ENCODE data around the gene TMEM121. TPM values are rescaled to one million over a fixed set of nuclear protein-coding genes. Genes with fewer than 3 reads are reported as not detected.

The TMEM121 gene
- total RNA-seq, 3 donors from 2014 or later (not counting 1 experiment from before 2014, with no cell fraction given) = 0.54 to 0.80 TPM; not detected in 1

GRCh38 chr14:105525326-105525725 lies 1.1 kb upstream of the TMEM121 start:
- no peaks in the 10 kb centered on the region for H3K36me3 ChIP-seq (ENCODE audit: control insufficient read depth, insufficient read depth, low read length)
- H3K27ac Mint-ChIP-seq = no peak overlapping the region
- peaks cover 38% of the 10 kb centered on the region for H3K4me1 ChIP-seq (ENCODE audit: control insufficient read depth, insufficient read depth, low read length)
- DNase-seq = no peak
- H3K27ac ChIP-seq (ENCODE audit: low read length) = no peak overlapping the region
- H3K4me3 Mint-ChIP-seq = peak overlapping the region; percentile 75
- H3K9me3 ChIP-seq (ENCODE audit: control insufficient read depth, insufficient read depth, low read length) = no peaks in the 10 kb centered on the region
- TF ChIP-seq, protein P1, sequence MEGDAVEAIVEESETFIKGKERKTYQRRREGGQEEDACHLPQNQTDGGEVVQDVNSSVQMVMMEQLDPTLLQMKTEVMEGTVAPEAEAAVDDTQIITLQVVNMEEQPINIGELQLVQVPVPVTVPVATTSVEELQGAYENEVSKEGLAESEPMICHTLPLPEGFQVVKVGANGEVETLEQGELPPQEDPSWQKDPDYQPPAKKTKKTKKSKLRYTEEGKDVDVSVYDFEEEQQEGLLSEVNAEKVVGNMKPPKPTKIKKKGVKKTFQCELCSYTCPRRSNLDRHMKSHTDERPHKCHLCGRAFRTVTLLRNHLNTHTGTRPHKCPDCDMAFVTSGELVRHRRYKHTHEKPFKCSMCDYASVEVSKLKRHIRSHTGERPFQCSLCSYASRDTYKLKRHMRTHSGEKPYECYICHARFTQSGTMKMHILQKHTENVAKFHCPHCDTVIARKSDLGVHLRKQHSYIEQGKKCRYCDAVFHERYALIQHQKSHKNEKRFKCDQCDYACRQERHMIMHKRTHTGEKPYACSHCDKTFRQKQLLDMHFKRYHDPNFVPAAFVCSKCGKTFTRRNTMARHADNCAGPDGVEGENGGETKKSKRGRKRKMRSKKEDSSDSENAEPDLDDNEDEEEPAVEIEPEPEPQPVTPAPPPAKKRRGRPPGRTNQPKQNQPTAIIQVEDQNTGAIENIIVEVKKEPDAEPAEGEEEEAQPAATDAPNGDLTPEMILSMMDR (IDR thresholded peaks at IDR 0.05) = no peak
- H3K4me1 Mint-ChIP-seq = peaks cover 4 to 20% of the 10 kb centered on the region in 2 donors
- no peak overlapping the region for H3K4me3 ChIP-seq (ENCODE audit: low read length)
- H3K9me3 Mint-ChIP-seq = no peaks in the 10 kb centered on the region
- peaks cover 15% of the 10 kb centered on the region for H3K27me3 ChIP-seq (ENCODE audit: control insufficient read depth, insufficient read depth, low read length)
- H3K27me3 Mint-ChIP-seq (ENCODE audit: low read depth in 2 of 2) = peaks cover 9 to 34% of the 10 kb centered on the region in 2 donors
- ATAC-seq = no peak
- H3K36me3 Mint-ChIP-seq = no peaks in the 10 kb centered on the region
- WGBS (ENCODE audit: insufficient coverage) = 89% methylated on average over 9 of the region's 9 CpGs
- intact Hi-C loops (cut with micrococcal nuclease) = loop anchor here (5.0 kb wide), 1 partner anchor 33 kb away; the partner anchor contains the start of gene TEDC1

GRCh38 chr14:105526776-105527380 lies 495 bp downstream of the TMEM121 start:
- H3K27me3 Mint-ChIP-seq (ENCODE audit: low read depth in 2 of 2) = peaks cover 5 to 43% of the 10 kb centered on the region in 2 donors
- ATAC-seq = no peak

DNA sequence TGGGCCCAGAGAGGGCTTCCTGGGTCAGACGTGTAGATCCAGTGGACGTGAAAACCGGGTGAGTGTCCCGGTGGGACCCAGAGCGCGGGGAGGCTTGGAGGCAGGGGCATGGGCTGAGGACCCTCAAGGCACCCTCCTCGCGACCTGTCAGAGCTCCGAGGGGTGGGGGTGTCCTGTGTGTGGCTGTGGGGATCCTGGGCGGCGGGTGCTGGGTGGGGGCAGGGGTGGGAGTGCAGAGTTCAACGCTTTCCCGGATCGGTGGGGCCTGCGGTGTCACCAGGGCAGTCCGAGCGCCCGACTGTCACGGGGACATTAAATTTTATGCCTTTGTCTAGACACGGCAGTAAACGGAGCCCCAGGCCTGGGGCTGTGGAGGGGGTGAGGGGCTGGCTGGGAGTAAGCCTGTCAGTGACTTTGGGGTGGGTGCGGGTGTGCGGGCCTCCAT lies 1.0 kb downstream of the TMEM121 start:
- DNase-seq (no peak), ATAC-seq (no peak)
- Histone ChIP-seq H3K4me3 (ENCODE audit: low read length) (no peak overlapping the region), H3K36me3 (ENCODE audit: control insufficient read depth, insufficient read depth, low read length) (no peaks in the 10 kb centered on the region), H3K4me1 (ENCODE audit: control insufficient read depth, insufficient read depth, low read length) (peaks cover 53% of the 10 kb centered on the region), H3K27ac (ENCODE audit: low read length) (no peak overlapping the region), H3K9me3 (ENCODE audit: control insufficient read depth, insufficient read depth, low read length) (no peaks in the 10 kb centered on the region), H3K27me3 (ENCODE audit: control insufficient read depth, insufficient read depth, low read length) (peaks cover 15% of the 10 kb centered on the region)
- peak overlapping the region in 1 of 2 donors; percentile 60 for H3K27ac Mint-ChIP-seq
- H3K4me3 Mint-ChIP-seq = peak overlapping the region; percentile 87
- TF ChIP-seq, protein P1 (IDR thresholded peaks at IDR 0.05) = no peak
- peaks cover 4 to 23% of the 10 kb centered on the region in 2 donors for H3K4me1 Mint-ChIP-seq
- no peaks in the 10 kb centered on the region for H3K36me3 Mint-ChIP-seq
- no peaks in the 10 kb centered on the region for H3K9me3 Mint-ChIP-seq
- WGBS (ENCODE audit: insufficient coverage) = 36% methylated on average over 23 of the region's 23 CpGs
- H3K27me3 Mint-ChIP-seq (ENCODE audit: low read depth in 2 of 2) = peaks cover 5 to 45% of the 10 kb centered on the region in 2 donors
- intact Hi-C loops (cut with micrococcal nuclease) = loop anchor here (5.0 kb wide), 1 partner anchor 35 kb away; the partner anchor contains the start of gene TEDC1

More at GRCh38 chr14:105526776-105527380, 495 bp downstream of the TMEM121 start:
- Mint-ChIP-seq H3K9me3 (no peaks in the 10 kb centered on the region), H3K36me3 (no peaks in the 10 kb centered on the region), H3K4me3 (peak overlapping the region; percentile 87), H3K4me1 (peaks cover 4 to 23% of the 10 kb centered on the region in 2 donors), H3K27ac (peak overlapping the region in 1 of 2 donors; percentile 60)
- intact Hi-C loops (cut with micrococcal nuclease) = loop anchor here (5.0 kb wide), 1 partner anchor 35 kb away; the partner anchor contains the start of gene TEDC1
- H3K9me3 ChIP-seq (ENCODE audit: control insufficient read depth, insufficient read depth, low read length) = no peaks in the 10 kb centered on the region
- no peak overlapping the region for H3K4me3 ChIP-seq (ENCODE audit: low read length)
- H3K27ac ChIP-seq (ENCODE audit: low read length) = no peak overlapping the region
- peak in 1 of 2 donors; percentile 34 for DNase-seq
- peaks cover 15% of the 10 kb centered on the region for H3K27me3 ChIP-seq (ENCODE audit: control insufficient read depth, insufficient read depth, low read length)
- H3K4me1 ChIP-seq (ENCODE audit: control insufficient read depth, insufficient read depth, low read length) = peaks cover 47% of the 10 kb centered on the region
- no peaks in the 10 kb centered on the region for H3K36me3 ChIP-seq (ENCODE audit: control insufficient read depth, insufficient read depth, low read length)
- TF ChIP-seq, protein P1 (IDR thresholded peaks at IDR 0.05) = no peak
- WGBS (ENCODE audit: insufficient coverage) = 2% methylated on average over 48 of the region's 48 CpGs

Data from natural killer cell (primary cell).